ENCODE data around the gene ATE1. TPM values are rescaled to one million over a fixed set of nuclear protein-coding genes. Genes with fewer than 3 reads are reported as not detected.

ATE1 gene
- total and polyA plus RNA-seq, 8 donors, result 2.8 to 15.4 (median 8.5) TPM

DNA sequence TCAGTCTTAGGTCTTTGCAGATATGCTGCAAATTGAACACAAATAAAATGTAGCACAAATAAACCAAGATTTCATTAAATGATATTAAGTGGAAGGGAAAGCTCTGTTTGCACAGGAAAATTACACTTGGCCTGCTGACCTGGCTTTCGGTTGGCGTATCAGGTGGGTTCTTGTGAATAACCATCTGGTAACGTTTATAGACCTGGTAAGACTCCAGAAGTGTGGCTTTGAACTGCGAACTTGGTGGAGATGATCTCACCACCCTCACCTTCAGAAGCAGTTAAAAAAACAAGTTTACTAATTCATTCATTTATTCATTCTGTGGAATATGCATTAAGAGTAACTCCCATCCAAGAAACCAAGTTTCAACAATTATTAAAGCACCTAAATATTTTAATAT, 28.1 kb downstream of the ATE1 start:
- no peak for FAIRE-seq

DNA sequence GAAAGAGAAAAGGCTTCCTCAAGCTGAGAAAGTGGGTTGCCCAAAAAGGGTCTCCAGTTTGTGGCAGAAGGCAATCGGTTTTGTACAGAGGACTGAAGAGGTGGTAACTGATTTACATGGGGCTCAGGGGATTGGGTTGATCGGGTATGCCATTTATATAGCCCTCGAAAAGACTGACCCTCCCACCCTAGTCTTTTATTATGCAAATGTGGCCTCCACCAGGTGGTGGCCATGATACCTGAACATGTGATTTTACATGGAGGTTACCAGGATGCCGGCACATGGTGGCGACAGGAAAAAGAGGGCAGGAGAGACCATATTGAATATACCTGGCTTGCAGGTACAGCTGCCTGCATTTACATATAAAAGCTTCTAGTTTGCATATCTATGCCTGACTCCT, 36.7 kb downstream of the ATE1 start:
- Histone ChIP-seq H3K4me1 (no peaks in the 10 kb centered on the region), H3K9me3 (no peaks in the 10 kb centered on the region), H3K4me3 (no peak overlapping the region), H3K27ac (no peak overlapping the region), H3K27me3 (no peaks in the 10 kb centered on the region), H3K36me3 (no peaks in the 10 kb centered on the region)
- intact Hi-C loops (cut with DNase I), result loop anchor here in 1 of 3 donors (10.0 kb wide), 1 partner anchor 946 kb away; no protein-coding TSS in a partner anchor
- no peak for ATAC-seq
- no peak for FAIRE-seq
- DNase-seq, result no peak
- 91 to 96% methylated on average over 5 of the region's 5 CpGs for WGBS, 2 donors
- TF ChIP-seq, protein P1, sequence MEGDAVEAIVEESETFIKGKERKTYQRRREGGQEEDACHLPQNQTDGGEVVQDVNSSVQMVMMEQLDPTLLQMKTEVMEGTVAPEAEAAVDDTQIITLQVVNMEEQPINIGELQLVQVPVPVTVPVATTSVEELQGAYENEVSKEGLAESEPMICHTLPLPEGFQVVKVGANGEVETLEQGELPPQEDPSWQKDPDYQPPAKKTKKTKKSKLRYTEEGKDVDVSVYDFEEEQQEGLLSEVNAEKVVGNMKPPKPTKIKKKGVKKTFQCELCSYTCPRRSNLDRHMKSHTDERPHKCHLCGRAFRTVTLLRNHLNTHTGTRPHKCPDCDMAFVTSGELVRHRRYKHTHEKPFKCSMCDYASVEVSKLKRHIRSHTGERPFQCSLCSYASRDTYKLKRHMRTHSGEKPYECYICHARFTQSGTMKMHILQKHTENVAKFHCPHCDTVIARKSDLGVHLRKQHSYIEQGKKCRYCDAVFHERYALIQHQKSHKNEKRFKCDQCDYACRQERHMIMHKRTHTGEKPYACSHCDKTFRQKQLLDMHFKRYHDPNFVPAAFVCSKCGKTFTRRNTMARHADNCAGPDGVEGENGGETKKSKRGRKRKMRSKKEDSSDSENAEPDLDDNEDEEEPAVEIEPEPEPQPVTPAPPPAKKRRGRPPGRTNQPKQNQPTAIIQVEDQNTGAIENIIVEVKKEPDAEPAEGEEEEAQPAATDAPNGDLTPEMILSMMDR (IDR thresholded peaks at IDR 0.05), result no peak

More for the DNA sequence above, 28.1 kb downstream of the ATE1 start:
- 26 to 40% methylated on average over 4 of the region's 4 CpGs for WGBS, 2 donors
- intact Hi-C loops (cut with DNase I), result loop anchor here in 1 of 3 donors (10.0 kb wide), 1 partner anchor 955 kb away; no protein-coding TSS in a partner anchor
- Histone ChIP-seq H3K9me3 (no peaks in the 10 kb centered on the region), H3K4me1 (peaks cover 3 to 9% (median 6%) of the 10 kb centered on the region in 3 donors), H3K27ac (peak overlapping the region in 2 of 4 donors; percentile 11 to 19), H3K36me3 (peaks cover 0 to 7% (median 0%) of the 10 kb centered on the region in 3 donors), H3K27me3 (no peaks in the 10 kb centered on the region), H3K4me3 (no peak overlapping the region)
- peak in 4 of 6 donors; percentile 22 to 59 (median 38) for DNase-seq
- TF ChIP-seq, protein P1 (IDR thresholded peaks at IDR 0.05), result no peak
- ATAC-seq, result peak; percentile 87 to 91 (median 90)

- Histone ChIP-seq H3K27me3 (no peaks in the 10 kb centered on the region), H3K4me1 (no peaks in the 10 kb centered on the region), H3K9me3 (no peaks in the 10 kb centered on the region), H3K27ac (no peak overlapping the region), H3K36me3 (no peaks in the 10 kb centered on the region), H3K4me3 (no peak overlapping the region)
- TF ChIP-seq, protein P1 (IDR thresholded peaks at IDR 0.05), result no peak
- ATAC-seq (no peak), DNase-seq (no peak), FAIRE-seq (no peak)
- 65 to 71% methylated on average over 5 of the region's 5 CpGs for WGBS, 2 donors
- intact Hi-C loops (cut with DNase I), result loop anchor here in 1 of 3 donors (10.0 kb wide), 1 partner anchor 944 kb away; no protein-coding TSS in a partner anchor
Observed at GRCh38 chr10:121889212-121889611, 38.6 kb downstream of the ATE1 start.

DNA sequence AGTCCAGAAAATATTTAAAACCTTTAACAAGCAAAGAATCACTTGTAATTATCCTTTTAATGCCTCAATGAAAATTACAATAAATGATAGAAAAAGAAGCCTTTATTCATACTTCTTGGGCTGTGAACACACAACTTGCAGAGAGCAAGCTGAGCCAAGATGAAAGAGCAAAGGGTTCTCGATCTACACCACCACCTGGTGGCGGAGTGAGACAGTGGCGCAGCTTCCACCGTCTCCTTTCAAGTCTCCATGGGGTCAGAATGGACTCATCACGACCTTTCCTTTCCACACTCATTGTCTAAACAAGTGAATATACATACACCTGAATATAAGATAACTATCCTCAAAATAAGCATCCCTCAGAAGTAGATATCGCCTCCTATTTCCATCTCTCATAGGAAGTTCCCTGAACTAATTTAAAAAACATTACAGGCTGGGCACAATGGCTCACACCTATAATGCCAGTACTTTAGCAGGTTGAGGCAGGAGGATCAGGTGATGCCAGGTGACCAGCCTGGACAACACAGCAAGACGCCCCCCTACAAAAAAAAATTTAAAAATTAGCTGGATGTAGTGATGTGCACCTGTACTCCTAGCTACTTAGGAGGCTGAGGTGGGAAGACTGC, 40.7 kb downstream of the ATE1 start:
- H3K9me3 ChIP-seq, result no peaks in the 10 kb centered on the region
- WGBS, 2 donors, result 28 to 29% methylated on average over 7 of the region's 7 CpGs
- intact Hi-C loops (cut with DNase I), result loop anchor here in 1 of 3 donors (10.0 kb wide), 1 partner anchor 942 kb away; no protein-coding TSS in a partner anchor
- no peaks in the 10 kb centered on the region for H3K36me3 ChIP-seq
- no peaks in the 10 kb centered on the region for H3K4me1 ChIP-seq
- no peaks in the 10 kb centered on the region for H3K27me3 ChIP-seq
- no peak overlapping the region for H3K4me3 ChIP-seq
- no peak overlapping the region for H3K27ac ChIP-seq
- peak; percentile 75 for FAIRE-seq
- ATAC-seq, result peak; percentile 84 to 99 (median 90)
- peak in 5 of 6 donors; percentile 27 to 75 (median 49) for DNase-seq
- TF ChIP-seq, protein P1 (IDR thresholded peaks at IDR 0.05), result peak; percentile 30 to 82 (median 62)

DNA sequence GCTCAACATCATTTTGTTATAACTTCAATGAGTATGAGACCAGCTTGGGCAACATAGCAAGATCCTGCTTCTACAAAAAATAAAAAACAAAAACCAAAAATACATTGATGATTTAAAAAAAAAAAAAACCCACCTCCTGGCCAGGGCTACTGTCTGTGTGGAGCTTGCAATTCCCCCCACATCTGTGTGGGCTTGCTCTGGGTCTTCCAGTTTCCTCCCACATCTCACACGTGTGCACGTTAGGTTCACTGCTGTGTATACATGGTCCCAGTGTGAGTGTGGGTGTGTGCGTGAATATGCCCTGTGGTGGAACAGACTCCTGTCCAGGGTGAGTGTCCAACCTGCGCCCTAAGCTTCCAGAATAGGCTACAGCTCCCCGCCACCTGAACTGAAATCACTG, 41.6 kb downstream of the ATE1 start:
- Histone ChIP-seq H3K27me3 (no peaks in the 10 kb centered on the region), H3K4me1 (no peaks in the 10 kb centered on the region), H3K4me3 (no peak overlapping the region), H3K36me3 (no peaks in the 10 kb centered on the region), H3K27ac (no peak overlapping the region), H3K9me3 (no peaks in the 10 kb centered on the region)
- TF ChIP-seq, protein P1 (IDR thresholded peaks at IDR 0.05), result no peak
- no peak for ATAC-seq
- FAIRE-seq, result no peak
- DNase-seq, result no peak
- intact Hi-C loops (cut with DNase I), result loop anchor here in 1 of 3 donors (10.0 kb wide), 1 partner anchor 941 kb away; no protein-coding TSS in a partner anchor
- 79 to 90% methylated on average over 5 of the region's 5 CpGs for WGBS, 2 donors
